Fibroblast of the aortic adventitia (primary cell): ENCODE measurements around the gene TMEM52. TPM values are rescaled to one million over a fixed set of nuclear protein-coding genes. Genes with fewer than 3 reads are reported as not detected.

Experiments used
- DNase-seq: peaks from one replicate; pipeline ENCODE4 v3.0.0-alpha.2; 2010; ENCODE audit warnings: low read depth
- H3K4me3 ChIP-seq: 2 replicates; pipeline ENCODE4 v1.5.1; 2011; ENCODE audit warnings: low read depth, mild to moderate bottlenecking, control low read depth, low read length, moderate library complexity
- total RNA-seq: library from RNA; depleted of rRNA; stranded (reverse); fragments of >200 nt; gene quantifications from 2 replicates; pipeline ENCODE4 v1.2.3, GENCODE V29; 2012; ENCODE audit warnings: low replicate concordance
- TF ChIP-seq, protein P1 (sequence below): IDR thresholded peaks from 2 replicates; pipeline ENCODE4 v1.5.1; 2011; ENCODE audit warnings: mild to moderate bottlenecking, low read length, control low read depth, inconsistent platforms; ENCODE audit not compliant: insufficient read depth

Gene TMEM52
- total RNA-seq, 1 donor = 0.72 TPM

GRCh38 chr1:1942753-1943656 lies 23.9 kb upstream of the TMEM52 start:
- no peak for DNase-seq
- TF ChIP-seq, protein P1, sequence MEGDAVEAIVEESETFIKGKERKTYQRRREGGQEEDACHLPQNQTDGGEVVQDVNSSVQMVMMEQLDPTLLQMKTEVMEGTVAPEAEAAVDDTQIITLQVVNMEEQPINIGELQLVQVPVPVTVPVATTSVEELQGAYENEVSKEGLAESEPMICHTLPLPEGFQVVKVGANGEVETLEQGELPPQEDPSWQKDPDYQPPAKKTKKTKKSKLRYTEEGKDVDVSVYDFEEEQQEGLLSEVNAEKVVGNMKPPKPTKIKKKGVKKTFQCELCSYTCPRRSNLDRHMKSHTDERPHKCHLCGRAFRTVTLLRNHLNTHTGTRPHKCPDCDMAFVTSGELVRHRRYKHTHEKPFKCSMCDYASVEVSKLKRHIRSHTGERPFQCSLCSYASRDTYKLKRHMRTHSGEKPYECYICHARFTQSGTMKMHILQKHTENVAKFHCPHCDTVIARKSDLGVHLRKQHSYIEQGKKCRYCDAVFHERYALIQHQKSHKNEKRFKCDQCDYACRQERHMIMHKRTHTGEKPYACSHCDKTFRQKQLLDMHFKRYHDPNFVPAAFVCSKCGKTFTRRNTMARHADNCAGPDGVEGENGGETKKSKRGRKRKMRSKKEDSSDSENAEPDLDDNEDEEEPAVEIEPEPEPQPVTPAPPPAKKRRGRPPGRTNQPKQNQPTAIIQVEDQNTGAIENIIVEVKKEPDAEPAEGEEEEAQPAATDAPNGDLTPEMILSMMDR = no peak
- H3K4me3 ChIP-seq = no peak overlapping the region

- H3K4me3 ChIP-seq = no peak overlapping the region
- TF ChIP-seq, protein P1 = no peak
- no peak for DNase-seq
Measured at GRCh38 chr1:1941868-1942752, 23.0 kb upstream of the TMEM52 start.

GRCh38 chr1:1941211-1941841 lies 22.2 kb upstream of the TMEM52 start:
- TF ChIP-seq, protein P1 = no peak
- H3K4me3 ChIP-seq = no peak overlapping the region
- no peak for DNase-seq

GRCh38 chr1:1940123-1940425 lies 21.0 kb upstream of the TMEM52 start:
- TF ChIP-seq, protein P1 = no peak
- no peak for DNase-seq
- H3K4me3 ChIP-seq = no peak overlapping the region

GRCh38 chr1:1939296-1940122 lies 20.4 kb upstream of the TMEM52 start:
- no peak overlapping the region for H3K4me3 ChIP-seq
- TF ChIP-seq, protein P1 = no peak
- no peak for DNase-seq
